Inflammatory macrophage treated with lipopolysaccharide for 1 hour (primary cell): Measurements from ENCODE around the gene TTC7B.

Experiments
- DNase-seq, 2 donors: peaks; one replicate each; pipeline ENCODE4 v3.0.0-alpha.2; 2020 to 2022

Gene TTC7B

DNA sequence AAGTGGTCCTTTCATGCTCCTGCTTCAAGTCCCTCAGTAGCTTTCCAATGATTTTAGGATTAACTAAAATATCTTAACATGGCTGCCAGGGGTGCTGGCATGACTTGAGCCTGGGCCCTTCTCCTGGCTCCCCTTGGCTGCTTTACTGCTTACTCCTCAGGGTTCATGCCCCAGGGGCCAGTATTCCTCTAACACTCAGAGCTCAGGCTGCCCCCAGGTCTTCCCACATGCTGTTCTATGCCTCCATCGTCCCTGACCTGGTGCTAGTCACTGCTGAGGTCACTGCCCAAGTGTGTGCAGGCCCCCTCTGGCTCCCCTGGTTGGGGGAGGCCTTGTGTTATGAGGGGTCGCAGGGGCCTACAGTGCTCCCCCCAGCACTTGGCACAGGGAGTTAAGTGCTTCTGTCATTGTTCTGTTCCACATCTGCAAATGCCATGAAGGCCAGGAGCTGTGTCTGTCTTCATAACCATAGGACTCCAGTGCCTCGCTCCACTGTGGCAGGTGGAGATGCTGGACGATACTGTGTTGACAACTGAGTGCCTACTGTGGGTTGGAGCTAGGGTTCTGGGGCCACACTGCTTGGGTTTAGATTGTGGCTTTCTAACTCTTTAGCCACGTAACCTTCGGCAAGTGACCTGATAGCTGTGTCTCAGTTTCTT is 228.8 kb downstream of the TTC7B start:
- no peak for DNase-seq

GRCh38 chr14:90585106-90585505 is 231.1 kb downstream of the TTC7B start:
- no peak for DNase-seq

DNA sequence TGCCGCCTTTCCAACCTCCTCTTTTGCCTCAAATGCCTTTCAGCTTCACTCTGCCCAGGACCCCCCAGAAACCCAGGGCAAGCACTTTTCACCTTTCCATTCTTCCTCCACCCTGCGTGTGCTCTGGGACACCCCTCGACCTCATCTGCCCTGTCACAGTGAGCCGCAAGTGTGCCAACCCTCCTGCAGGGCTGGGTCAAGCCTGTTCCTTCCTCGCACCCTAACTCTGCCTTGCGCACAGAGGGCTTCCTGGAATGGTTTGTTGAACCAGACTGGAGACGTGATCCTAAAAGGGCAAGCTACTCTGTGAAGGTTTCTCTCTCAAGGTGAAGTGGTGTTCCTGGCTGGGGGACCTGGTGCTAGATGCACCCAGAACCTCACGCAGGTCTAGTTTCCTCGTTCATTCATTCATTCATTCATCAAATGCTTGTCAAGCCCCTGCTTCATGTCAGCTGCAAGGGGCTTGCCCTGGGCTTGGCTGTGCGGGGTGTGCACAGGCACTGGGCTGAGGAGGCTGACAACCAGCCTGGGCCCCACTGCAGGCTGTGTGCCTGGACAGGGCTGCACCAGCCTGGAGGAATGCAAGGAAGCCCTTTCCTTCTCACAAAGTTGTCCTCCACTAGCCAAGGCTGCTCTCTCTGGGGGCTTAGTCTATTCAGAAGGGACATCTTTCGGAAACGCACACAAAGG is 232.2 kb downstream of the TTC7B start:
- no peak for DNase-seq

- no peak for DNase-seq
Observed at GRCh38 chr14:90583427-90583826, 232.8 kb downstream of the TTC7B start.

DNA sequence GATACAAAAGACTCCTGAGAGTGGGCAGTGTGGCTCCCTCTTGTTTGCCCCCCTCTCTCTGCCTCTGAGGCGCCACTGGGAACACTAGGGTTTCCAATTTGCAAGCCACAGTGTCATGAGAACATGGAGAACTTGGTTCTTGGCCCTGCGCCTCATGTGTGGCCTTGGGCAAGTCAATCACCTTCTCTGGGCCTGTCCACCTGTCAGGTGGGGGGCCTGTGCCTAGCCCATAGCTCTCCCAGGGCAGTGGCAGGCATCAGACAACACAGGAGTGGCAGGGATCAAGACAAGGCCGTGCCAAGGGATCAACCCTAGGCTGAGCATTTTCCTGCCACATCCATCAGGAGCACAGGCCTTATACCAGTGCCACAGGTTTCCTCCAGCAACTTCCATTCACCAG is 234.1 kb downstream of the TTC7B start:
- no peak for DNase-seq

DNA sequence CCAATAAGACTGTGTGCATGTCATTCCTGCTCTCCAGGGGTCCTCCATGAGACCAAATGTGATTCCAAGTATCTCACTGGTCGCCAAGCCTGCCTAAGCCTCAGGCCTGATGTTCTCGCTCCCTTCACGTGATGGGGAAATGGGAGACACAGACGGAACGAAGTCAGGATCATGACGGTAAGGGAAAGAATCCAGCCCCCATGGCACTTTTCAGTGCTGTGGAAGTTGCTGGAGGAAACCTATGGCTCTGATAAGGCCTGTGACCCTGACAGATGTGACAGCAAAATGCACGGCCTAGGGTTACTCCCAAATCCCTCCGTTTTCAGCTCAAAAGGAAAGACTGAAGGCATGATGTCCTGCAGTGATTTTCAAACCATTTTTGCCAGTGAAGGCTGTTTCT is 234.5 kb downstream of the TTC7B start:
- no peak for DNase-seq

GRCh38 chr14:90580377-90581335 is 235.6 kb downstream of the TTC7B start:
- DNase-seq, result no peak

DNA sequence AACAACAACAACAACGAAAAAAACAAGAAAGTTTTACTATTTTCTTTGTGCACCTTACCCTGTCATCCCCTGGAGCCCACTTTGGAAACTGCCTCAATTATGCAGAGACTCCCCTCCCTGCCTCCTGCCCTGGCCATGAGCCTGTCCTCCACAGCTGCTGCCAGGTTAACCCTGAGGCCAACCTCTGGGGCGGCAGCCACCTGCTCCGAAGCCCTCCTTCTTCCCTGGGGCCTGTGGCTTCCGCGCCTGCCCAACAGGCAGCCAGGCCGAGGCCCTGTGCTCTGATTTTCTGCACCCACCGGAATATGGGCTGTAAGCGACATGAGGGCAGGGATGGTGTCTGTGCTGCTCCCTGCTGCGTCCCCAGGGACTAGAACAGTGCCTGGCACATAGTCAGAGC is 236.4 kb downstream of the TTC7B start:
- DNase-seq, result no peak

DNA sequence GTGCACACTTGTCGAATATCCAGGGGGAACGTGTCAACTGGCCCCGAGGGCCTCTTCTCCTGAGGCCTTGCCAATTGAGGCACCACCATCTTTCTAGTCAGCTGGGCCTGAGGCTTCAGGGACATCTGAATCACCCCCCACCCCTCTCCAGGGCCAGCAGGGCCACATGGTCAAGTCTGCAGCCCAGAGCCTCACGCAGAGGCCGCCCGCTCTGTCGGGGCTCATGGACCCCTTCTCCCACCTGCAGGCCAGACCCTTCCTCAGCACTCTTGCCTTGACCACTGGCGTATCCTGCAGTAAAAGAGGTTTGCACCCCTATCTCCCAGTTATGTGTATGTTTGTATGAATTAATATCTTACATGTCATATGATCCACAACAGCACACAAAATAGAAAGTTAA is 237.1 kb downstream of the TTC7B start:
- DNase-seq, result no peak

- DNase-seq, result no peak
Observed at GRCh38 chr14:90578283-90578985, 237.8 kb downstream of the TTC7B start.

- no peak for DNase-seq
Observed at GRCh38 chr14:90577661-90578282, 238.5 kb downstream of the TTC7B start.

- DNase-seq, result no peak
Observed at GRCh38 chr14:90576981-90577660, 239.1 kb downstream of the TTC7B start.

GRCh38 chr14:90576581-90576980 is 239.6 kb downstream of the TTC7B start:
- no peak for DNase-seq

- DNase-seq, result no peak
Observed at GRCh38 chr14:90575781-90576180, 240.4 kb downstream of the TTC7B start.

DNA sequence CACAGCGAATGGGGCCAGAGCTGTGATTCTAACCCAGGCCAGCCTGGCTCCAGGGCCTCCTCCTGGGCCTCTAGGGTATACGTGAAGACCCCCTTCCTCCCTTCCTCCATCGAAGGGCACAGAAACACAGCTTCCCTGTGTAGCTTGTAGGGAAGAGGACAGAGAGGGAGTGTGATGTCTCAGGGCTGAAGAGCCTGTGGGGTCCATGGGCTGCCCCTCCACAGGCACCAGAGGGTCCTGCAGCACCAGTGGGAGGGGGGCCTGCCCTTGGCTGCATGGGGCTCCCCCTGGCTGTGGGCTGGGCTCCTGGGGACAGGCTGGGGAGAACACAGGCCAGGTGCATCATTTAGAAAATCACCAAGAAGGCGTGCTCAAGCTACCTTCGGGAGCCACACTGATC is 240.9 kb downstream of the TTC7B start:
- DNase-seq, result no peak

DNA sequence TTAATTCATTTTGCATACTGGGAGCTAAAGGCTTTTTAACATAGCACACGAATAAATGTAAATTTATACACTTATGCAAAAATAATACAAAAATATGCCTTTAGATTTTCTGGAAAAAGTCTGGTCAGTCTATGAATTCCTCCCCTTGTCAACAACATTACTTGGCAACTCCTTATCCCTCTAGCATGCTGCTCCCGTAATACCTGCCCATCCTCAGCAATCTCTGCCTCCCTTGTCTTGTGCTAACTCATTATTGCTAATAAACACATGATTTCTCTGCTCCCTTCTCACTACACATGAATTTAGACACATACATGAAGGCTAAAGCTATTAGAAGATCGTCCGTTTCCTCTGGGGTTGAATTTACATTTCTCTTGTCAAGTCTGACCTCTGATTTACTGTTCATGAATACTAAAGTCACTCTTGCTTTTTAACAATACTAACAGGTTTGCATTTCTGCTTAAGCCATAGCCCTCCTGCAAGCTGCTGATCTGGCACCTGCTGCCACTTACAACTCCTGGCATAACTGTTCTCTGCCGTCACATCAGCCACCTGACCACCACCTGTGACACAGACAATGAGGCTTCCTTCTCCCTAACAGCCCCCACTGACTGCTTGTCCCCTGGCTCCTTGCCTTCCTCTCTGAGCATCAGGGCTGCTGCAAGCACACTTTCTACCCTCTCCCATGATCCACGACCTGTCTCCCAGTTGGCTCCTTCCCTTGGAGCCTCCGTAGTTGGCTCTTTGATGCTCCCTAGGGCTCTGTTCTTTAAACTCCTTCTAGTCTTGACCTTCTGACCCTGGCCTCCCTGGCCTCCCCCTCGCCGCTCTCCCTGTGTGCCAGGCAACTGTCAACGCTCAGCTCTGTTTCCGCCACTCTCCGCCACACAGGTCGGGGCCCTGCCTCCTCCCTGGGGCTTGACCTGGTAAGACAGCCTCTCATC is 241.8 kb downstream of the TTC7B start:
- DNase-seq, result no peak

DNA sequence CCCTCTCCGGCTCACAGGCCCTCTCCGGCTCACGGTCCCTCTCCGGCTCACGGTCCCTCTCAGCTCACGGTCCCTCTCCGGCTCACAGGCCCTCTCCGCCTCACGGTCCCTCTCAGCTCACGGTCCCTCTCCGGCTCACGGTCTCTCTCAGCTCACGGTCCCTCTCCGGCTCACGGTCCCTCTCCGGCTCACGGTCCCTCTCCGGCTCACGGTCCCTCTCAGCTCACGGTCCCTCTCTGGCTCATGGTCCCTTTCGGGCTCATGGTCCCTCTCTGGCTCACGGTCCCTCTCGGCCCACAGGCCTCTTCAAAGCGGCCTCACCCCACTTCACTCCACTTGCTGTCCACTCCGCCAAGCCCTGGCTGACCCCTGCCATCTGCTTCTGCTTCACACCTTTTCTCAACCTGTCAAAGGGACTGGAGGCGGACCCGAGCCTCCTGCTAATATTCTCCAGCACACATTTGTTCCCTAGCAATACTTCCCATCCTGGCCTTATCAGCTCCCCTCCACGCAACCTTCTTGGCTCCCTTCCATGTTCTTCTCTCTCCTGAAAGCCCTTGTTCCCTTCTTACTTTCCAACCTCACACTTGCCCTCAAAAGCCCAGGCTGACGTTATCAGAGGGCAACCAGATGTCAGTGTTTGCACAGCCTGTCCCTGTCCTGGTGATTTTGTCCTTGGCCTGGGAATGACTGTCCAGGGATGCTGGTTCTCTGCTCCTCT is 242.7 kb downstream of the TTC7B start:
- no peak for DNase-seq

DNA sequence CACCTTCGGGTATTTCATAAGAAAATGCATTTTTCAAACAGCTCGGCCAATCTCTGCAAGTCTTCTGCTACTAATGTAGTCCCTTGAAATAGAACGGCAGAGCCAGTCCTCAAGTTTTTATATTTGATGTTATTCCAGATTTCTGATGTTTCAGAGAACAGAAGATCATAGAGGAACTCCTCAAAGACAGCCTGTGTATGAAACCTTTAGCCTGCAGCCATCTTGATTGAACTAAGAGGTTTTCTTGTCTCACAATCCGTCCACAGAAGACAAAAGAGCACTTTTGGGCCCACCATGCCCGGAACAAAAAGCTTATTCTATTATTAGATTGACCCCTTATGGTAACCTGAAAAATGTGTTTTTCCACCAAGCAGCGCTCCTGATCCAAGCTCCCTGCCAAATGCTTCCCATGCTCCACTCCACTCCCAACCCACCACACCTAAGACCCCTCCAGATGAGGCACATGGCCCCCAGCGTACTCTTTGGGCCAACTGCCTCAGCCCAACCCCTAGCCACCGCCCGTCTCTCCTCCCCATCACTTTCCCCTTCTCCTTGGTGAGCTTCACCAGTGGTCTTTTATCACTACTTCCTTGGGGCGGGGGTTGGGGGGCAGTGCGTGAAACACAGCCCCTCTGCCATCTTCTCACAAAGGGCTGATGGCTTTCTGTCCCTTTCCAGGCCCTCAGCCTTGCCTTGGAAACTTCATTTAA is 243.6 kb downstream of the TTC7B start:
- no peak for DNase-seq
